C4-2B (cell line): ENCODE measurements around the gene NKD1.

ENCODE experiments used
- H3K27ac ChIP-seq: fragments of 450-650 bp; 2 replicates; pipeline ENCODE4 v1.5.1; 2017
- ZFX ChIP-seq: fragments of 450-650 bp; IDR thresholded peaks from 2 replicates; pipeline ENCODE4 v1.6.1; 2017
- TF ChIP-seq, protein P1 (sequence below): fragments of 450-650 bp; conservative IDR thresholded peaks from 2 replicates; pipeline ENCODE4 v1.5.1; 2017; ENCODE audit warnings: mild to moderate bottlenecking

NKD1 gene

DNA sequence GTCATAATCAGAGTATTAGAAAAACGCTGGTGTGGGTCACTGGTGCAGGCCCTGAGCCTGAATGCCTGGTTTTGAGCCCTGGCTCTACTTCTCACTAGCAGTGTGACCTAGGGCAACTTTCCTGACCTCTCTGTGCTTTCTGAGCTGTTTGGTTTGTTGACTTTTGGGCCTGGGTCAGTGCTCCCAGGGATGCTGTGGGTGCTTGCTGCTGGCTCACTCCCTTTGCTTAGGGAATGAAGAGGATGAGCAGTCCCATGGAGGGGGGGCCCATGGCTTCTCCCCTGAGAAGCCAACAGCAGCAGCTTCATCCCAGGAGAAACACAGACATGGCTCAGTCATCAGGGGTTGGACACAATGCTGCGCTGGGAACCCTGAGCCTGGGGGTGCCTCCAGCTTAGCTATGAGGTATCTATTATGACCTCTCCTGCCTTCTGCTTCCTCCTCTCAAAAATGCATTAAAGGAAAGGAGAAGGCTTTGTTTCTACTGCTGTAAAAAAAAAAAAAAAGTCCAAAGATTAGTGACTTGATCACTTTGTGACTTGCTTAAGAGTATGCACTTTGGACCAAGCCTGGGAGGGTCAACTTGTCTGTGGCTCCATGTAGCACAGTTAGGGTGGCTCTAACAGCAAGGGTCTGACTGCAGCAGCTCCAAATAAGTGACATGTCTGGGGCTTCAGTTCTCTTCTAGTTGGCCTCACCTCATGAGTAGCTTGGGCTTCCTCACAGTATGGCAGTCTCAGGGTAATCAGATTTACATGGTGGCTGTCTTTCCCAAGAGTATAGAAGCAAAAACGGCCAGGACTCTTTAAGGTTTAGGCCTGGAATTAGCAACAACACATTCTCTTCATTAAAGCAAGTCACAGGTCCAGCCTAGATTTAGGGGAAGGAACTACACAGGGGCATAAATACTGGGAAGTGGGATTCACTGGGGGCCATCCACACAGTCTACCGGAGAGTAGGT, 13.0 kb downstream of the NKD1 start:
- H3K27ac ChIP-seq: no peak overlapping the region
- no peak for TF ChIP-seq ZFX
- TF ChIP-seq, protein P1, sequence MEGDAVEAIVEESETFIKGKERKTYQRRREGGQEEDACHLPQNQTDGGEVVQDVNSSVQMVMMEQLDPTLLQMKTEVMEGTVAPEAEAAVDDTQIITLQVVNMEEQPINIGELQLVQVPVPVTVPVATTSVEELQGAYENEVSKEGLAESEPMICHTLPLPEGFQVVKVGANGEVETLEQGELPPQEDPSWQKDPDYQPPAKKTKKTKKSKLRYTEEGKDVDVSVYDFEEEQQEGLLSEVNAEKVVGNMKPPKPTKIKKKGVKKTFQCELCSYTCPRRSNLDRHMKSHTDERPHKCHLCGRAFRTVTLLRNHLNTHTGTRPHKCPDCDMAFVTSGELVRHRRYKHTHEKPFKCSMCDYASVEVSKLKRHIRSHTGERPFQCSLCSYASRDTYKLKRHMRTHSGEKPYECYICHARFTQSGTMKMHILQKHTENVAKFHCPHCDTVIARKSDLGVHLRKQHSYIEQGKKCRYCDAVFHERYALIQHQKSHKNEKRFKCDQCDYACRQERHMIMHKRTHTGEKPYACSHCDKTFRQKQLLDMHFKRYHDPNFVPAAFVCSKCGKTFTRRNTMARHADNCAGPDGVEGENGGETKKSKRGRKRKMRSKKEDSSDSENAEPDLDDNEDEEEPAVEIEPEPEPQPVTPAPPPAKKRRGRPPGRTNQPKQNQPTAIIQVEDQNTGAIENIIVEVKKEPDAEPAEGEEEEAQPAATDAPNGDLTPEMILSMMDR: no peak

DNA sequence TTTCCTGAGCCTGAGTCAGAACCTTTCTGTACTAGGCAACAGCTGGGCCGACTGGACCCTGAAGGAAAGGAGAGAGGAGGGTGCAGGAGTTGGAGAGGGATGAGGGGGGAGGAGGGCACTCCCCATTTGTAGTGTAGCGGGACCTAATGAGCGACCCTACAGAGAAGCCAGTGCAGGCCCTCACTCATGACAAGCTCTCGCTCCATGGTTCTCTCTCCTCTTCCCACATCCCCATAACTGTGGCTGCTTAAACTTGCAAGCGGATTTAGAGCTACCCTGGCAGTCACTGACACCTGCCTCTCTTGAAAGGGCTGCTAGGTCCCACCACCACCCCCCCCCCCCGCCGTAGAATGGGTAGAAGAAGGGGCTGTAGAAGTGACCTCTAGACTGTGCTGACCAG, 14.5 kb downstream of the NKD1 start:
- TF ChIP-seq, protein P1: no peak
- TF ChIP-seq ZFX: no peak
- H3K27ac ChIP-seq: no peak overlapping the region

DNA sequence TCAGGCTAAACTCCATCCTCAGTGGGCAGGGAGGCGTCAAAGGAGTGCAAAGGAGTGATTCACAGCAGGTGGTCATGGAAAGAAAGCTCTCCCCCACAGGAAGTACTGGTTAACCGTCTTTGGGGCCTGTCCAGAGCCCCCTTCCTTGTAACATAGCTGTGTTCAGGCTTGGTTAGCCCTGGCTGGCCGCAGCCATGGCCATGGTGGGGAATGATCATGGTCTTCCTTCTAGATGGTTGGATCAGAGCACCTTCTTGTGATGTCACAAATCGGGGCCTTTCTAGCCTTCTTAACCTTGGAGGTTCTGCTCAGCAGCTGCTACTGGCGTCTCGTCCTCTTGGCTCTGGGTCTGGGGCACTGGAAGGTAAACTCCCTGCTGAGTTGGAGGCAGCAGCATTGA, 15.8 kb downstream of the NKD1 start:
- no peak overlapping the region for H3K27ac ChIP-seq
- TF ChIP-seq, protein P1: no peak
- no peak for TF ChIP-seq ZFX

DNA sequence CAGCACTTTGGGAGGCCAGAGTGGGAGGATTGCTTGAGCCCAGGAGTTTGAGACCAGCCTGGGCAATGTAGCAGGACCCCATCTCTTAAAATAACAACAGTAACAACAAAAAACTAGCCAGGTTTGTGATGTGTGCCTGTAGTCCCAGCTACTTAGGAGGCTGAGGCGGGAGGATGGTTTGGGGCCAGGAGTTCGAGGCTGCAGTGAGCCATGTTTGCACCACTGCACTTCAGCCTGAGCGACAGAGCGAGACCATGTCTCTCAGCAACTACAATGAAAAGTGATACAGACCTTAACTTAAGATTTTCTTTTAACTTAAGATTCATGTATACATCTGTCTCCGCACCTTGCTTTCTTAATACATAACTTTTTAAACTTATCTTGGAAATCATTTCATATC, 17.2 kb downstream of the NKD1 start:
- no peak for TF ChIP-seq ZFX
- TF ChIP-seq, protein P1: no peak

DNA sequence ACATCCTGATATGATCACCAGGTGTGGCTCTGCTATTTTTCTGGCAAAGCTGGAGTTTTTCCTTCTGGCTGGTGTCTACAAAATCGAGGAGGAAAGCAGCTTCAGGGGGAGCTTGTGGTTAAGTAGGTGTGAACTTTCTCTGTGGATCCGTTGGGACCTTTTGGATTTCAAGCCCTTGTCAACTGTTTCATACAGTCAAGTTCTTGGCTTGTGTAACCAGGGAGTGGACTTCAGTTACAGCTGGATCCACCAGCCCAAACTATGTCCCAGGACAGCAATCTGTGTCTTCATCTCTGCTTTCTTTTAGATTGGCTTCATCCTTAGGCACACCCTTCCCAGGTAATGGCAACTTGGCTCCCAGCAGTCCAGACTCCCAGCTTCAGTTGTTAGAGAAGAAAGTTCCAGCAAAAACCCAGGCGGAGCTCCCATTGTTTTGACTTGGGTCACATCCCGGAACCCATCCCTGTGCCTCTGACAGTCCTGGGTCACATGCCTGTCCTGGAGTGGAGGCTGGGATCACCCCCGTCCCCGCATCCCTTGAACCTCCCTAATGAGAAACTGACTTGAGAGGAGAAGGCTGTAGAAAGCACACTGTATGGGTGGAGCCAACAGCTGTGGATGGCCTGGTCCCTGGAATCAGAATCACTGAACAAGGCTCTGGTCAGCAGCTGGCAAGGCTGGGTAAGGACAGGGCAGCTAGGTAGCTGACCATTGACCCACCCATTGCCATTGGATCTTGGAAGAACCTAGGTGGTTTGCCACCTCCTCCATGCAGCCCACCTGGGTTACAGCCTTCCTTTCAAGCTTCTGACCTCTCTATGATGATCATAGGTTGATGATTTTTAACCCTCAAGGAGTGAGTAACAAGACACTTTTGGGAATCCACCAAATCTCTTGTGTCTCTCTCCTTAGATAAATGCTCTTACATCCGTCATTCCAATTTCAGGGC, 18.1 kb downstream of the NKD1 start:
- TF ChIP-seq, protein P1: no peak
- TF ChIP-seq ZFX: no peak
- H3K27ac ChIP-seq: no peak overlapping the region

More for the DNA sequence above, 17.2 kb downstream of the NKD1 start:
- H3K27ac ChIP-seq: no peak overlapping the region

DNA sequence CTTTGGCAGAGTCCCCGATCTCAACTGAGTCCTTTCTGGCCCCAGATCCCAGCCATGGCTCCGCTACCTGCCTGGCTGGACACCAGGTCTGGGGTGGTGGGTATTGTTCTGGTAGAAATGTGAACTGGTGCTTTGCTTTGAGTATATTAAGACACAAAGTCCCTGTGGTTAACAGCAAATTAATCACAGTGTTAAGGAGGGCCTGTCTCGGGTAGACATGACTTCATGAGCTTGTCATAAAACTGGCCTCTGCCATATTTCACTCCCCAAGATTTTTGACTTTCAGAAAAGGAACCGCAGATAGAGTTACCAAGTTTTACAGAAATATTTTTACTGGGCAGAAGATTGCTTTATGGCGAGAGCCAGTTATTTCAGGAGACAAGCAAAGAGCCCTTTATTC, 19.5 kb downstream of the NKD1 start:
- no peak overlapping the region for H3K27ac ChIP-seq
- no peak for TF ChIP-seq ZFX

DNA sequence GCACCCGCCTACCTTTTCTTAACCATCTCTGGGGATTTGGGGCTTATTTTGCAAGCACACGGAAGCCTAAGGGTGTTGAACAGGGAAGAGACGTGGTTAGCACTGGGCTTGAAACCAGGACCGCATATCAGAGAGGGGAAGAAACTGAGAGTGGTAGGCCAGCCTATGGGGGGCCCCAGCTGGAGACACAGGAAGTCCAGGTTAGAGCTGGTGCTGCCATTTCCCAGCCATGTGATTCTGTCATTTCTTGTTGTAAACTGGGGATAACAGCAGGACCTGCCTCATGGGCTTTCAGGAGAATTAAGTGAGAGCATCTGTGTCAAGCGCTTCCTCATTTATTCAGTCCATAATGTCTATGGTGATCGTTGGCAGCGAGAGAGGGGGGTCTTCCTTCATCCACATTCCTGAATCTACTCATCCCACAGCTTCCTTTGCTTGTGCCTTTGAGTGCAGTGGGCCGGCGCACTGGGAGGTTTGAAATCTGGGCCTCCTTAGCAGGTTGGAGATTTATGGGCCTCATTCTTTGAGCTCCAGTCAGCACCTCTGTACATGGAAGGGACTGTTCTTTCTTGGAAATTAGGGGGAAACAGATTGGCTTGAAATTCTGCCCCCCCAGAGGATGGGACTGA, 20.1 kb downstream of the NKD1 start:
- H3K27ac ChIP-seq: no peak overlapping the region
- TF ChIP-seq ZFX: no peak
- TF ChIP-seq, protein P1: no peak
